T1000 (cell line): ENCODE data around the gene OXGR1.
"Not testable (repeated sequence)": the region's sequence is repeated elsewhere in the genome, so short reads cannot be mapped to it uniquely, and the experiment has no call there.

Experiments used
- DNase-seq: peaks from one replicate; lab custom pipeline; 2025; ENCODE audit warnings: mixed read lengths; lab: John Stamatoyannopoulos, UW

OXGR1 gene

GRCh38 chr13:97005625-97006262, 11.5 kb upstream of the OXGR1 start:
- no peak for DNase-seq

DNA sequence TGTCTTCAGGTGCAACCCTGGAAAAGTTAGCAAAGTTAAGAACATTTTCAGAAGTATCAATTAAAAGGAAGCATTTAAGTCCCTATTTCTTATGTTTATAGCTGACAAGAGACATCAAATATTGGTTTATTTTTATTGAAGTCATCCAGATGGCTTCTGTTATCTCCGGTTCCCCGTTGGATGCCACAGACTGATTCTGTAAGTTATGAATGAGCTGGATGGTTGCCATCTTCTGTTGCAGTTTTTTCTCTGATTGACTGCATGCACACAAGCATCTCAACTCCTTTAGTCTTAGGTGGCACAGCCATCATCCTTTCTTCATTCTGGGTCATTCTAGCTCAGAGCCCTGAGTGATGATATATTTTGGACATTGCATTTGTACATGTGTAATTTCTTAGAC, 10.6 kb upstream of the OXGR1 start:
- no peak for DNase-seq

DNA sequence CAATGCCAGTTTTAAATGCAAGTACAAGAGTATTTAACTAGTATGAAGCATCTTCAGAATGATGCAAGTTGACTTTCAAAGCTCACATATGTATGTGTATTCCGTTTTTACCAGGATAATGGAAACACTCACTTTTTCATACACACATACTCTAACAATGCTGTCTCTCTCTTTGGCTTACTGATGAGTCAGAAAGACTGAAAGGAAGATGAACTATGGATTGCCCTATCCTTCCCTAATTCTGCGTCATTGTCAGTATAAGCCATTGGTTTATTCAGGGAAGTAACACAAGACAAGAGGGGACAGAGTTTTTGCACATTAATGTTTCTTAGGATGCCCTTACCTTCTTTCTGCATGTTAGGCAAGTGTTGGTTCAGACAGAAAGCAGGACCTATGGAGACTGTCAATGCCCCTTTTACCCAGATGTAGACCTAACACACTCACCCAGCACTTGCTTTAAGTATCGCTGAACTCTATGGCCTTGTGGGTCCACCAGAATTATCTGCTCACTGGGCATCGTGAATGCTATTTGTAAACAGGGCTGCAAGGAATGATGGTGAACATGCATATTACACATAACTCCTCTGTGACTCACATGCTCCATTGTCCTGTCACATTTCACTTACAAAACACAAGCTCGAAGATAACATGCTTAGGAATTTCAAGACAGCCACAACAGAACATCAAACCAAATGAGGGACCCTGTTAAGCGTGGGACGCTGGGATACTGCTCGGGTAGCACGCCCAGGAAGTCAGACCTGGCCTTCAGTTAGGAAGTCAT, 10.0 kb upstream of the OXGR1 start:
- no peak for DNase-seq

DNA sequence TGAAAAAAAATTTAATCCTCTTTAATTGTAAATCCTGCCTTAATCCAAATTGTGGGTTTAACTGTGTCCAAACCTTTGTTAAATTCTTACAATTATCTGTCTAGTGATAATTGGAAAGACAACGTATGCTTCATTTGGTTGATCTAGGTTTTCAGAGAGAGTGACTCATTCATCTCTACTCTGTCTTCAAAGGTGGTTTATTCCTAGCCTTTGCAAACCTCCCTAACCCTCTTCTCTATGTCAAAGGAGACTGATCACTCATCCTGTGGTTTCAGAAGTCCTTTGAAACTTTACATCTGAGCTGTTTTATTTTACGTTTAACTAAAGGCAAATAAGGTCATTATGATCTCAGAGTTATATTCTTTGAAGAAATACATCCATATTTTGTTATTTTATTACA, 8.8 kb upstream of the OXGR1 start:
- no peak for DNase-seq

DNA sequence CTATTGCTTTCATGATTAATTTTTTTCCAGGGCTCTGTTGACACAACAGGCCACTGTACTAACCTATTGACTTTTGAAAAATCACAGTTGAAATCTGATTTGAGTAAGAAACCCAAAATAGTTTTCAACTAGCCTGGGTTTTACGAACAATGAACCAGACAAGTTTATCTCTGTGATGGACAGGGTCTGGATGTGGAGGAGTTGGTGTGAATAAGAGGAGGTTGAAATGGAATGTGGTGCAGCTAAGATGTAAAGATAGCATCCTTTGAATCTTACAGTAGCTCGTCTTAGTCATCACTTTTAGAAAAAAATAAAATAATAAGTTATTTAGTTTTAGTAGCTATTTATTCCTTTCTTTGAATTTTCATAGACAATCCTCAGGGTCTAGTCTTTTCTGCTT, 8.3 kb upstream of the OXGR1 start:
- no peak for DNase-seq

DNA sequence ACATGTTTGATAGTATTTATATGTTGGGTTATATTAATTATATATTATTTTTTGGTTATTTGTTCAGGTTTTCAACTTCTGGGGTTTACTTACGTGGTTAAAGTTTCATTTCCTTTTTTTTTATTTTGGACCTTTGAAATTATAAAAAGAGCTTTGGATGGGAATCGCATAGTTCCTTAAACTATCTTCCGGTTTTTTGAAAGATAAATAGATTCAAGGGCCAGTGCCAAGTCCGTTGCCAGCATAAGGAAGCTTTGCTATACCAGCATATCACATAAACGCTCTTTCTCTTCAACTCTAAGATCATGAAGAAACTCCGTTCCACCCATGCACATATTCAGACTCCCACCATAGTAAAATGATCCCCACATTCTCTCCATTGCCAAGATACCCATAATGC, 7.4 kb upstream of the OXGR1 start:
- DNase-seq = no peak

GRCh38 chr13:97000295-97000925, 6.1 kb upstream of the OXGR1 start:
- DNase-seq = no peak

DNA sequence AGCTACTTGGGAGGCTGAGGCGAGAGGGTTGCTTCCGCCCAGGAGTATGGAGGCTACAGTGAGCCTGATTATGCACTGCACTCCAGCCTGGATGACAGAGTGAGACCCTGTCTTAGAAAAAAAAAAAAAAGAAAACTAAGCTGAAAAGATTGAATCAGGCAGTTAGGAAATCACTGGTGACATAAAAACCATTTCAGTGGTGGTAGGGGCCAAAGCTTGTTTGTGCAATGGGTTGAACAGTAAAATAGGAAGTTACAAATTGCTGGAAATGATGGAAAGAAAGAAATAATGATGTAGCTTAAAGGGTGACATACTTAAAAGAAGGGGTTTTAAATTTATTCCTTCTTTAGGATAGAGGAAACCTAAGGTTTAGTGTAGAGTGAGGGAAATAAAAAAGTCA, 4.8 kb upstream of the OXGR1 start:
- no peak for DNase-seq

DNA sequence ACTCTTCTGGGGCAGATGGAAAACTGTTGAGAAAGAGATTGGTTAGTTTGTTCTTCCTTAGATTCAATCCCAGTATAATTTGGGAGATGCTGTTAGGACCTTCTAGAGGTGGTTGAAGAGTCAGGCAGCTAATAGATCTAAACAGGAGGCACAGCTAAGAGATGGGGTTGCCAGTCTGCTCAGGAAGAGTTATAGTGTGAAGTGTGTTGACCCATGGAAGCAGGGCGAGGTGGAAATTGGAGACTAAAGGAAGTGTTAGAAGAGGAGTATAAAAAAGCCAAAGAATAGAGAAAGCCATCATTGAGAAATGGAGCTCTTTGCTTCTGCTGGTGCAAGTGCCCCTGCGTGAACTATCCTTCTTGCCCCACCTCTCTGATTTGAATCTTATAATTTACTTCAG, 3.8 kb upstream of the OXGR1 start:
- no peak for DNase-seq

- DNase-seq = no peak
Measured at GRCh38 chr13:96996886-96997285, 2.6 kb upstream of the OXGR1 start.

DNA sequence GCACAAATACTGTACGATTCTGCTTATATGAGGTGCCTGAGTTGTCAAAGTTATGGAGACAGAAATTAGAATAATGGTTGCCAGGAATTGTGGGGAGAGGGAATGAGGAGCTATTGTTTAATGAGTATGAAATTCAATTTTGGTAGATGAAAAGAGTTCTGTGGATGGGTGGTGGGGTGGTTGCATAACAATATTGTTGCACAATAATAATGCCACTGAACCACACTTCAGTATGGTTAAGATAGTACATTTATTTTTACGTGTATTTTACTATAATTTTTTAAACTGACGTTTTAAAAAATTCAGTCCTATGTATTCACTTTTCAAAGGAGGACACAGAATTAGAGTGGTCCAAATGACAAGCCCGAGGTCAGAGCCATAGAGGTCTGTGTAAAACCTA, 1.8 kb upstream of the OXGR1 start:
- DNase-seq = no peak

GRCh38 chr13:96994858-96995243, 575 bp upstream of the OXGR1 start:
- no peak for DNase-seq

GRCh38 chr13:96993634-96994016, 651 bp downstream of the OXGR1 start:
- no peak for DNase-seq

GRCh38 chr13:96992633-96993032, 1.6 kb downstream of the OXGR1 start:
- no peak for DNase-seq

DNA sequence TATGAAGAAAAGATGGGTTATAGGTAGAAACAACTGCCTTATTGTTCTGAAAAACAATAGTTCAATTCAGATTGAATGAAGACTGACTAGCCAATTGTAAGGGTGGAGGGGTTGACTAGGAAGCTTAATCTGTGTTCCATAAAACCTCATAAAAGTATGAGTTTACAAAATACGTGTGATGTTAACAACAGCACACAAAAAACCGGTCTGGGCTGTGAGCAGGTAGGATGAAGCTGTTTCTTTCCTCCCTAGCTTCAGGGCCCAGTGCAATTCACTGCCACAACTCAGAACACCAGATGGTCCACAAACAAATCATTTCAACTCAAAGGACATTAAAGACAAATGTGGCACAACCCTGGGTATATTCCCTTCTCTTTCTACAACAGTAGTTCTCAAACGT, 3.2 kb downstream of the OXGR1 start:
- DNase-seq = no peak

- DNase-seq = no peak
Measured at GRCh38 chr13:96988441-96988840, 5.8 kb downstream of the OXGR1 start.

- no peak for DNase-seq
Measured at GRCh38 chr13:96984051-96984508, 10.2 kb downstream of the OXGR1 start.

DNA sequence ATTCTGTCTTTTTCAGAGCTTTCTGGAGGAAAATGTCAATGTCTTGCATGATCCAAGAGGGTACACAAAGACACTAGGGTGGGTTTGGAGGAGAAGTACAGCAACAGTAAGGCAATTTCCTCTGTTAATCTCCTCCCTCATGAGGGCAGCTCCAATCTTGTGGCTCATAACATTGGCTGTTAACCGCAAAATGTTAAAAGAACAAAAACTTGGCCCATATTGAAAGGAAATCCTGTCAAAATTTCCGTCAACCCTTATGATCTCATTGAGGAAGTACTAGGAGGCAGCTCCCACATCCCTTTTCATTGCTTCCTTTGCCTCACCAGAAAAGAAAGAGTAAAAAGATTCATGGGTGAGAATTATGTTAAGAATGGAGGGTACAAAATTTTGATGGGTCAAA, 11.6 kb downstream of the OXGR1 start:
- DNase-seq = no peak

DNA sequence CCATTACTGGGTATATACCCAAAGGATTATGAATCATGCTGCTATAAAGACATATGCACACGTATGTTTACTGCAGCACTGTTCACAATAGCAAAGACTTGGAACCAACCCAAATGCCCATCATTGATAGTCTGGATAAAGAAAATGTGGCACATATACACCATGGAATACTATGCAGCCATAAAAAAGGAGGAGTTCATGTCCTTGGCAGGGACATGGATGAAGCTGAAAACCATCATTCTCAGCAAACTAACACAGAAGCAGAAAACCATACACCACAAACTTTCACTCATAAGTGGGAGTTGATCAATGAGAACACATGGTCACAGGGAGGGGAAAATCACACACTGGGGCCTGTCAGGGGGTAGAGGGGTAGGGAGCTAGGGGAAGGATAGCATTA, 14.4 kb downstream of the OXGR1 start:
- not testable (repeated sequence) for DNase-seq

DNA sequence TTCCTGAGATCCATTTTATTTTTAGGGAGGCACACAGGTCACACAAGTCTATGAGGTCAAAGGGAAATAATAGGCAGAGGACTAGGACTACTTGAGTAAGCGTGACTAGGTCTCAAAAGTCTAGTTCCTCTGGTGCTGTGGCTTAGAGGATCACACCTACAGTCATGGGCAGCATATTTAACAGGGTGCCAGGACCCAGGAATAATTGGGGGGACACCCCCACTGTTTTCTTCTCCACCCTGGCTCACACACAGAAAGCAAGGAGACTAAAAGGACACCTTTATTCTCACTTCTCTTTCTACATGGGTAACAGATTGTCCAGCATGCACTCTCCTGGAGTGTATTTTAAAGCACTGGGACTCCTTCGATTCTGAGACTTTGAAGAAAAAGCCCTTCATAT, 26.2 kb downstream of the OXGR1 start:
- no peak for DNase-seq

DNA sequence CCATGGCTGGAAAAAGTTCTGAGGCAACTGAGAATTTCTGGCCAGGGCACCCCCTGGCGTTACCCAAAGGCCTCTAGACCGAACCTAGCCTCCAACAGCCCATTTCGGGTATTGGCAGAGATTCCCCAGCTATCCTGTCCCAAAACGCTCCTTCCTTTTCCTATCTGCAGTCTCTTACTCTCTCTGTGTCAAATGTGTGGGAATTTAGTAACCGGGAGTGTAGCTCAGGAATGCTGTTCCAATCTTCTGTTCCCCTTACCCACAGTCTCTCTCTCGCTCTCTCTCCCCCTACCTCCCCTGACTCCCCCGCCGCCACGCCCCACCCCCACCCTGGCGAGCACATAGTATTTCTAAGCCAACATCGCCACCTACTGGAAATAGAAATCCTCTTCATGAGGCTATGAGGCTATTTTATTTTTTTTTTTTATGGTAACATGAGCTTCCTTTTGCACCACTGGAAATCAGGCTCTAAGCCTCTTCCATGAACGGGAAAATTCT, 27.0 kb downstream of the OXGR1 start:
- no peak for DNase-seq

DNA sequence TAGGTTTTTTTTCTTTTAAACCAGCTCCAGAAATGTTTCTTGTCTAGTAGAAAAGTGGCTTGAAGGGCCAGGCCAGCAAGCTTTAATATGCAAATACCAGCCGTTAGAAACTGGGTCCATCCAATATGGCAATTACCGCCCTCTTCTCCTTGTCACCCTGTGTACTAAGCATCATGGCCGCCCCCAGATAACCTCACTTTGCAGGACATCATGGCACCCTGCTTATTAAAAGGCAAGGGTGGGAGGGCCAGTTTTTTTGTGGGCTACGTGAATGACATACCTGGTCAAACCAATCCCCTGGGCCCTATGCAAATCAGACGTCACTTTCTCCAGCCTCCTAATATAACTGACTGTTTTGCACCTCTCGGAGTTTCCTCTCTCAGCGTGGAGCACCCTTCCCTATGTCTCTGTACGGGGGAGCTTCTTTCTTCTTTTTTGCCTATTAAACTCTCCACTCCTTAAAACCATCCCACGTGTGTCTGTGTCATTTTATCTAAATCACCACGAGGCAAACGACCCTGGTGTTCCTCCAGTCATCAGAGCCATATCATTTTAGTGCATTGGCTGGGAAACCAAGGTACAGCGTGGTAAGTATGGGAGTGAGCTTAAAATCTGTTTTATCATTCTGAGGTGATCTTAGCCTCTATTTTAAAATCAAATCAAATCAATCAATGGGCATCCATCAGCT, 27.7 kb downstream of the OXGR1 start:
- no peak for DNase-seq
